ENCODE data around the gene HTT-AS. TPM values are rescaled to one million over a fixed set of nuclear protein-coding genes. Genes with fewer than 3 reads are reported as not detected.

Gene HTT-AS
- polyA plus RNA-seq, 1 donor from 2014 or later: not detected

DNA sequence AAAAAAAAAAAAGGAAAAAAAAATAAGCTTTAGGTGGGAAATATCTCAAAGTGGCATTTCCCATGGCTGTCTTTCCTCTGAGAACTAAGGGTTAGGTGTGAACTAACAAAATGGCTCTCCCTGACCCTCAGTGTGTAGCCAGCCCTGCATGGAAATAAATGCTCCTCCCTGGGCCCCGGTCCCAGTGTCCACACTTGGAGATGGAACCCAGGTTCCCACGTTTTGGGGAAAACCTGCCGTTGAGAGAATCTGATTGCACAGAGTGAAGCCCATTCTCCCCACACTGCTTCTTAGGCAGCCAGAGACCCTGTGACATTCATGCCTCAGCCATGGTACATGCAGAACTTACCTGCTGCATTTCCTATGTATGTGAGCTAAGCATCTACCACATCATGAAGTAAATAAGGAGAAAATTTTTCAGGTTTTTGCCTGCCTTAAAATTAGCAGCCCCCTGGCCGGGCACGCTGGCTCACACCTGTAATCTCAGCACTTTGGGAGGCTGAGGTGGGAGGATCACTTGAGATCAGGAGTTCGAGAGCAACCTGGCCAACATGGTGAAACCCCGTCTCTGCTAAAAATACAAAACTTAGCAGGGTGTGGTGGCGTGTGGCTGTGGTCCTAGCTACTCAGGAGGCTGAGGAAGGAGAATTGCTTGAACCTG is 34.5 kb downstream of the HTT-AS start:
- H3K4me2 ChIP-seq (ENCODE audit: low read length): no peak overlapping the region
- no peak overlapping the region for H3K27ac ChIP-seq (ENCODE audit: low read length)

DNA sequence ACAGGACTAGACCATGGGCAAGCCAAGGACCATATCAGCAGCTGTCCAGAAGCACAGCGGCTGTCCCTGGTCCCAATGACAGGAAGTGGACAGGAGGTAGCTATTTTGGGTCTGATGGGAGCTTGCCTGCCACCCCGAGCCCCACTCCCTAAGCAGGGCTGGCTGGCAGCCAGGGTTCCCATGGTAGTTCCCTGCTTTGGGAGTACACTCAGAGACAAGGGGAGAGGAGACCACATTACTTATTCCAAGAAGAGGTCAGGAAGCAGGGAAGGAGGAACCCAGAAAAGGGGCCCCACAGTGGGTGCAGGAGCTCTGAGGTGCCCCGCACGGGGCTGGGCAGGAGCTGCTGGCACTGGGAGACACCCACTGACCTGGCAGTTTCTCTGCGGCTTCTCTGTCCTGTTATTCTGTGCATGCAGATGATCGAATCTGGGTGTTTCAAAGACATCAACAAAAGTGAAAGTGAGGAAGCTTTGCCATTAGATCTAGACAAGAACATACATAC is 36.3 kb downstream of the HTT-AS start:
- no peaks in the 10 kb centered on the region for H3K79me2 ChIP-seq (replicated peaks; ENCODE audit: insufficient read depth, low read length)

More for the DNA sequence above, 34.5 kb downstream of the HTT-AS start:
- no peak for TF ChIP-seq EP300 (conservative IDR thresholded peaks at IDR 0.05; ENCODE audit: poor library complexity, severe bottlenecking)
- TF ChIP-seq, protein P1, sequence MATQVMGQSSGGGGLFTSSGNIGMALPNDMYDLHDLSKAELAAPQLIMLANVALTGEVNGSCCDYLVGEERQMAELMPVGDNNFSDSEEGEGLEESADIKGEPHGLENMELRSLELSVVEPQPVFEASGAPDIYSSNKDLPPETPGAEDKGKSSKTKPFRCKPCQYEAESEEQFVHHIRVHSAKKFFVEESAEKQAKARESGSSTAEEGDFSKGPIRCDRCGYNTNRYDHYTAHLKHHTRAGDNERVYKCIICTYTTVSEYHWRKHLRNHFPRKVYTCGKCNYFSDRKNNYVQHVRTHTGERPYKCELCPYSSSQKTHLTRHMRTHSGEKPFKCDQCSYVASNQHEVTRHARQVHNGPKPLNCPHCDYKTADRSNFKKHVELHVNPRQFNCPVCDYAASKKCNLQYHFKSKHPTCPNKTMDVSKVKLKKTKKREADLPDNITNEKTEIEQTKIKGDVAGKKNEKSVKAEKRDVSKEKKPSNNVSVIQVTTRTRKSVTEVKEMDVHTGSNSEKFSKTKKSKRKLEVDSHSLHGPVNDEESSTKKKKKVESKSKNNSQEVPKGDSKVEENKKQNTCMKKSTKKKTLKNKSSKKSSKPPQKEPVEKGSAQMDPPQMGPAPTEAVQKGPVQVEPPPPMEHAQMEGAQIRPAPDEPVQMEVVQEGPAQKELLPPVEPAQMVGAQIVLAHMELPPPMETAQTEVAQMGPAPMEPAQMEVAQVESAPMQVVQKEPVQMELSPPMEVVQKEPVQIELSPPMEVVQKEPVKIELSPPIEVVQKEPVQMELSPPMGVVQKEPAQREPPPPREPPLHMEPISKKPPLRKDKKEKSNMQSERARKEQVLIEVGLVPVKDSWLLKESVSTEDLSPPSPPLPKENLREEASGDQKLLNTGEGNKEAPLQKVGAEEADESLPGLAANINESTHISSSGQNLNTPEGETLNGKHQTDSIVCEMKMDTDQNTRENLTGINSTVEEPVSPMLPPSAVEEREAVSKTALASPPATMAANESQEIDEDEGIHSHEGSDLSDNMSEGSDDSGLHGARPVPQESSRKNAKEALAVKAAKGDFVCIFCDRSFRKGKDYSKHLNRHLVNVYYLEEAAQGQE (IDR thresholded peaks at IDR 0.05; ENCODE audit: borderline replicate concordance): no peak
- TF ChIP-seq RAD21 (conservative IDR thresholded peaks at IDR 0.05): no peak
- no peak for TF ChIP-seq POLR2AphosphoS5 (IDR thresholded peaks at IDR 0.05)
- TF ChIP-seq TAF1 (IDR thresholded peaks at IDR 0.05; ENCODE audit: low read depth): no peak
- TF ChIP-seq, protein P2, sequence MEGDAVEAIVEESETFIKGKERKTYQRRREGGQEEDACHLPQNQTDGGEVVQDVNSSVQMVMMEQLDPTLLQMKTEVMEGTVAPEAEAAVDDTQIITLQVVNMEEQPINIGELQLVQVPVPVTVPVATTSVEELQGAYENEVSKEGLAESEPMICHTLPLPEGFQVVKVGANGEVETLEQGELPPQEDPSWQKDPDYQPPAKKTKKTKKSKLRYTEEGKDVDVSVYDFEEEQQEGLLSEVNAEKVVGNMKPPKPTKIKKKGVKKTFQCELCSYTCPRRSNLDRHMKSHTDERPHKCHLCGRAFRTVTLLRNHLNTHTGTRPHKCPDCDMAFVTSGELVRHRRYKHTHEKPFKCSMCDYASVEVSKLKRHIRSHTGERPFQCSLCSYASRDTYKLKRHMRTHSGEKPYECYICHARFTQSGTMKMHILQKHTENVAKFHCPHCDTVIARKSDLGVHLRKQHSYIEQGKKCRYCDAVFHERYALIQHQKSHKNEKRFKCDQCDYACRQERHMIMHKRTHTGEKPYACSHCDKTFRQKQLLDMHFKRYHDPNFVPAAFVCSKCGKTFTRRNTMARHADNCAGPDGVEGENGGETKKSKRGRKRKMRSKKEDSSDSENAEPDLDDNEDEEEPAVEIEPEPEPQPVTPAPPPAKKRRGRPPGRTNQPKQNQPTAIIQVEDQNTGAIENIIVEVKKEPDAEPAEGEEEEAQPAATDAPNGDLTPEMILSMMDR (IDR thresholded peaks at IDR 0.05; ENCODE audit: poor library complexity, severe bottlenecking): no peak
- no peak for TF ChIP-seq SMC3 (conservative IDR thresholded peaks at IDR 0.05; ENCODE audit: poor library complexity)
- TF ChIP-seq MXI1 (conservative IDR thresholded peaks at IDR 0.05; ENCODE audit: poor library complexity, severe bottlenecking): no peak
- TF ChIP-seq EZH2 (IDR thresholded peaks at IDR 0.05; ENCODE audit: borderline replicate concordance, insufficient read depth, low read length, poor library complexity, severe bottlenecking): no peak
- Histone ChIP-seq H4K20me1 (ENCODE audit: insufficient read depth) (no peaks in the 10 kb centered on the region), H3K9me2 (ENCODE audit: insufficient read depth, low read length) (no peaks in the 10 kb centered on the region), H3K9me3 (ENCODE audit: low read length) (no peaks in the 10 kb centered on the region), H3F3A (ENCODE audit: insufficient read depth, low read length, poor library complexity, severe bottlenecking) (no peaks in the 10 kb centered on the region), H2AFZ (ENCODE audit: low read depth, low read length) (no peak overlapping the region), H3K9ac (ENCODE audit: low read length) (no peak overlapping the region), H3K4me3 (ENCODE audit: low read length) (no peak overlapping the region), H3K36me3 (ENCODE audit: insufficient read depth, low read length) (no peaks in the 10 kb centered on the region), H3K79me2 (replicated peaks; ENCODE audit: insufficient read depth, low read length) (no peaks in the 10 kb centered on the region), H3K27me3 (ENCODE audit: insufficient read depth, low read depth, low read length) (no peaks in the 10 kb centered on the region)

More for the DNA sequence above, 36.3 kb downstream of the HTT-AS start:
- H3K9me3 ChIP-seq (ENCODE audit: low read length): no peaks in the 10 kb centered on the region
- H3K4me3 ChIP-seq (ENCODE audit: low read length): no peak overlapping the region
- no peak overlapping the region for H3K4me2 ChIP-seq (ENCODE audit: low read length)
- no peaks in the 10 kb centered on the region for H3K36me3 ChIP-seq (ENCODE audit: insufficient read depth, low read length)
- H3K9ac ChIP-seq (ENCODE audit: low read length): no peak overlapping the region
- H3K27ac ChIP-seq (ENCODE audit: low read length): no peak overlapping the region
- H4K20me1 ChIP-seq (ENCODE audit: insufficient read depth): no peaks in the 10 kb centered on the region
- H3K9me2 ChIP-seq (ENCODE audit: insufficient read depth, low read length): no peaks in the 10 kb centered on the region
- H3K27me3 ChIP-seq (ENCODE audit: insufficient read depth, low read depth, low read length): no peaks in the 10 kb centered on the region
- no peaks in the 10 kb centered on the region for H3F3A ChIP-seq (ENCODE audit: insufficient read depth, low read length, poor library complexity, severe bottlenecking)
- no peak overlapping the region for H2AFZ ChIP-seq (ENCODE audit: low read depth, low read length)
- no peak for TF ChIP-seq TAF1 (IDR thresholded peaks at IDR 0.05; ENCODE audit: low read depth)
- TF ChIP-seq, protein P2 (IDR thresholded peaks at IDR 0.05; ENCODE audit: poor library complexity, severe bottlenecking): no peak
- no peak for TF ChIP-seq EP300 (conservative IDR thresholded peaks at IDR 0.05; ENCODE audit: poor library complexity, severe bottlenecking)
- no peak for TF ChIP-seq POLR2AphosphoS5 (IDR thresholded peaks at IDR 0.05)

Measured in neural cell (in vitro differentiated cells).